Embryonic facial prominence (tissue), 1 donor: ENCODE measurements around the gene C1QTNF6.

Experiments used
- DNase-seq: peaks from one replicate; pipeline ENCODE4 v3.0.0-alpha.2; 2016; ENCODE audit errors: extremely low spot score

C1QTNF6 gene

DNA sequence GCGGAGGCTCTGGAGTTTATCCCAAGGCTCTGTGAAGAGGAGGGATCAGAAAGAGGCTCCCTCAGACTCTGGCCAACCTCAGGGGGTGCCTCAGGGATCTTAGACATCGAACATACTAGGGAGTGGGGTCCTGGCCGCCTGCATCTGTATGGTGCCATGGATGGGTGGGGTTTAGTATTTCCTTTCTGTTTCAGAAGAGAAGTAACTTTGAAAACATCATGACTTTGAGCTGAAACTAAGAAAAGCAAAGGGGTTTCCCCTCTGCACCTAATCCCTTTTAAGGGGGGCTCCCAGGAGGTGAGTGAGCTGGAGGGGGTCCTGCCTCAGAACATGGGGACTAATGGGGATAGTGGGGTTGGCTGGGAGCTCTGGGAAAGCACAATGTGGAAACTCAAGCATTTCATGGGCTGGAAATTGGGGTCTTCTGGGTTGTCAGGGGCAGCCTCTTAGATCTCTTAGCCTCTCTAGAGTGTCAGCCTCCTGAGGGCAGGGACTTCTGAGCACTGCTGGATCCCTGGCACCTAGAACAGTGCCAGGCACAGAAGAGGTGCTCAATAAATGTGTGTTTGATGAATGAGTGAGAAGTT lies 36.0 kb upstream of the C1QTNF6 start:
- DNase-seq = no peak

DNA sequence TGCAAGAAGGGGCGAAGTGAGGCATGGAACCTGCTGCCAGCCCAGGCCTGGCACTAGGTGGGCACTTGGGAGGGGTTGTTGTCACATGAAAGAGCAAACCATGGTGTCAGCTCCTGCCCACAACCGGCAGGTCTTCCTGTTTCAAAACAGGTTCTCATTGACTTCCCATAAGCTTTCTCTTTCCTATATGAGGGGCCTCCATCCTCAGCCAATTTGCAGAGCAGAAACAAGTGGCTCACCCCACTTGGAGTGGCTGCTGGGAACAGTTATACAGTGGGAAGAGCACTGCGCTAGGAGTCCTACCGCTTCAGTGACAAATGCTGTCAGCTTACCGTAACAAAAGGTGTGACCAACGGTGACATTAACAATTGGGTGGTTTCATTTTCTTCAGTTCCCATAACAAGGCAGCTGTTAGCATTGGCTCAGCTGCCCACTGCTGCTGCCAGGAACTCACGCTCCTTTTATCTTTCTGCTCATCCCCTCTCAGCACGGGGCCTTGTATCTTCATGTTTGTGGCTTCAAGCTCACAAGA lies 34.5 kb upstream of the C1QTNF6 start:
- DNase-seq = no peak

DNA sequence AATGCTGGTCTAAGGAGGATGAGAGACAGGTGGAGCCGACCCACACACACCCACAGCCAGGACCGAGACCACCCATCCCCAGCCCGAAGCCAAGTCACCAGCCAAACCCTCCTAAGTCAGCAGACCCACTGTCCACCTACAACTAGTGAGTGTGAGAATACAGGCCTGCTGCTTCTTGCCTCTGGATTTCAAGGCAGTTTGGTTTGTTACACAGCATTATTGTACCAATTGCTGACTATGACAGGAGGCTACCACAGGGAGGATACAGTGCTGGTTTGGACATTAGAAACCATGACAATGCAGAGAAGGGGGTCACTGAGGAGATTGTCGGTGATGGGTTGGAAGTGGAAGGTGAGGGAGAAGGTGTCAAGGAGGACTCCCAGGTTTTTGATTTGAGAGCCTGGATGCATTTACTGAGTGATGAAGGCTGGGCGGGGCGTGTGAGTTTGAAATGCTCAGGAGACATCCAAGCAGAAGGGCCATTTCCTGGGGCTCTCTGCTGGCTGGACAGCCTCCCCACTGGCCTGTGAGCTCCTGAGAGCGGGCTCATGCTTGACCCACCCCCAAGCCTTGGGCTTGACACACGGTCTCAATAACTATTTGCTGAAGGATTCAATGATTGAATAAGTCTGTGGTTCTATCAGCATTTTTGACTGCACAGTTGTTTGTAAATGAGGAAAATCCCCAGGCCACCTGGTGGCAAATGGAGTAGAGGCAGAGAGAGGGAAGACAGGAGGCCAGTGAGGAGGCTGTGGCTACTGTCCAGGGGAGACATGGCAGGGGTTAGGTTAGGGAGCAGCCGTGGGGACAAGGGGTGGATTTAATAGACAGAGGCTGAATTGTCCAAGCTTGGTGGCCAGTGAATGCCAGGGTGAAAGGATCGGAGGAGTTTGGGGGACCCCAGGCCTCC lies 33.6 kb upstream of the C1QTNF6 start:
- no peak for DNase-seq

DNA sequence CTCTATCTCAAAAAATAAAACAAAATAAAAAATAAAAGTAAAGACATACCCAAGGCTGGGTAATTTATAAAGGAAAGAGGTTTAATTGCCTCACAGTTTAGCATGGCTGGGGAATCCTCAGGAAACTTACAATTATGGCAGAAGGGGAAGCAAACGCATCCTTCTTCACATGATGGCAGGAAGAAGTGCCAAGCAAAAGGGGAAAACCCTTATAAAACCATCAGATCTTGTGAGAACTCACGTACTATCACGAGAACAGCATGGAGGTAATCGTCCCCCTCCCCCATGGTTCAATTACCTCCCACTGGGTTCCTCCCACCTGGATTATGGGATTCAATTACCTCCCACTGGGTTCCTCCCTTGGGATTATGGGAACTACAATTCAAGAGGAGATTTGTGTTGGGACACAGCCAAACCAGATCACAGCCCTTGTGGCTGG lies 32.5 kb upstream of the C1QTNF6 start:
- DNase-seq = no peak

DNA sequence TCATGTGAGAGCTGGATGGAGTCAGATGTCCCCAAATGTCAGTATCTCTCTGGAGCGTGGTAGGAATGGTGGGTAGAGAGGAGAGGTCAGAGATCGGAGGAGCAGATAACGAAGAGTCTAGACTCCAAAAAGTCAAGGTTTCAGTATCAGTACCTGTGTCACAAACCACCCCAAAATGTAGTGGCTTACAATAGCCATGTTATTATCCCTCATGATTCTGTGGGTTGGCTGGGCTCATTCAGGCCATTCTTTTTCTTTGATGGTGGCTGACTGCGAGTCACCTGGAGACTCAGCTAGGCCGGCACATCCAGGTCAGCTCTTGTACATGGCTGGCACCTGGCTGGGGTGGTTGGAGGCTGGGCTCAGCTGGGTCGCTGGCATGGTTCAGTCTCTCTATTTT lies 31.5 kb upstream of the C1QTNF6 start:
- DNase-seq = no peak

DNA sequence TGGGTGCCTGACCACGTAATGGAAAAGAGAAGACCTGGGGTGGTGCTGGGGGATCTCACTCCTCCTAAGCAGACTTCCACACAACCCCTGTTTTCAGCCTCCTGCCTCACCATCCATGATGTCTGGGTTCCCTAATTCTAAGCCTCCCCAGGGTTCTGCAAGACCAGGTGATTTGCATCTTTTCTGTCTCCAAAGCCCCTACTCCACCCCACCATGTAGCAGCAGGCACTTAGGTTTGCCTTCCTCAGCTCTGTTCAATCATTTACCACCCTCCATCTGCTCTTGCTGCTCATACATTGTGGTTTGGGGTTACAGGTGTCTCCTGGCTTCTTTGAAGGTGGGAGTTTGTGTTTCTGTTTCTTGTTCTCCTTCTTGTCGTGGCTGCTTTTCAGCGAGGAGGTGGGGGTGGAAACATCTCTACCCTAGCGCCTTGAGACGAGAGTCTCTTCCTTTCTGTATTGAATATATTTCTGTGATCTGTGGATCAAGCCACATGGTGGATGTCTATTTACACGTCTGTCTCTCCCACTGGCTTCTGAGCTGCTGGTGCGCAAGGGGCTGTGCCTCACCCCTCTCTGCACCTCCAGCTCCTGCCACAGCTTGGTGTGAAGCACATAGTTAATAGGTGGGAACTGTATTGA lies 30.8 kb upstream of the C1QTNF6 start:
- no peak for DNase-seq

DNA sequence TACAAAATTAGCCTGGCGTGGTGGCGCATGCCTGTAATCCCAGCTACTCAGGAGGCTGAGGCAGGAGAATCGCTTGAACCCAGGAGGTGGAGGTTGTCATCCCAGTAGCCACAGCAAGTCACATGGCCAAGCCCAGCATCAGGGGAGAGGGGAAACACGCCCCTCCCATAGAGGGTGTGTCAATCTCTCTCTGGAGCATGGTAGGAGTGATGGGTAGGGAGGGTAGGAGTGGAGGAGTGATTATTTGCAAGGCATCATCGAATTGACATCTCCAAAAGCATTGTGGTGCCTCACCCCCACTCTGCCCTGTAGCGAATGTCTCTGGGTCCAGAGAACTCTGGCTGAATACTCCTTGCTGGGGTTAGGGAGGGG lies 30.3 kb upstream of the C1QTNF6 start:
- no peak for DNase-seq

DNA sequence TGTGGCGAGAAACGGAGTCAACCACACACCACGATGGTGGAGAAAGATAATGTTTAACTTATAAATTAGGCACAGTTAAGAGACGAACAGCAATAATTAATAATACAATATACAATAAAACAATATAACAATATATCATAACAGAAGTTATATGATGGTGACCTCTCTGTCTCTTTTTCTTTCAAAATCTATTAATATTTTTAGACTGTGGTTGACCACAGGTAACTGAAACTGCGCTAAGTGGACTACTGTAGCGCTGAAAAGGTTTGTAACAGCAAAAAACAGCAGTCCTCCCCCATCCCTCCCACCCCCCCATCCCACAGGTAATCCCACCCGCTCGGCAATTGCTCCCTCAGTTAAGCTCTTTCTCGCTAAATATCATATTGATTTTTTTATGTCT lies 27.8 kb upstream of the C1QTNF6 start:
- DNase-seq = no peak

DNA sequence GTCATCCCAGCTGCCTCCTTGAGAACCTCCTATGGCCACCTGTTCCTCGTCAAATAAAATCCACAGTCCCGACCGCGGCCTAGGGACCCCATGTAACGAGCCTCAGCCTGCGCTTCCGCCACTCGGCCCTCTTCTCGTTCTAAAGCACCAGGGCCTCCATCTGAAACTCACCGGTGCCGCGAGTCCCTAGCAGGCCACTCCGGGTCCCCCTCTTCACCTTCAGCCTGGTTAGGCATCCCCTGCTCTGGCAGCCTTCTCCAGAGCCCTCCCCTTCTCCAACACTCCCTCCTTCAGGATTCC lies 26.6 kb upstream of the C1QTNF6 start:
- DNase-seq = no peak

DNA sequence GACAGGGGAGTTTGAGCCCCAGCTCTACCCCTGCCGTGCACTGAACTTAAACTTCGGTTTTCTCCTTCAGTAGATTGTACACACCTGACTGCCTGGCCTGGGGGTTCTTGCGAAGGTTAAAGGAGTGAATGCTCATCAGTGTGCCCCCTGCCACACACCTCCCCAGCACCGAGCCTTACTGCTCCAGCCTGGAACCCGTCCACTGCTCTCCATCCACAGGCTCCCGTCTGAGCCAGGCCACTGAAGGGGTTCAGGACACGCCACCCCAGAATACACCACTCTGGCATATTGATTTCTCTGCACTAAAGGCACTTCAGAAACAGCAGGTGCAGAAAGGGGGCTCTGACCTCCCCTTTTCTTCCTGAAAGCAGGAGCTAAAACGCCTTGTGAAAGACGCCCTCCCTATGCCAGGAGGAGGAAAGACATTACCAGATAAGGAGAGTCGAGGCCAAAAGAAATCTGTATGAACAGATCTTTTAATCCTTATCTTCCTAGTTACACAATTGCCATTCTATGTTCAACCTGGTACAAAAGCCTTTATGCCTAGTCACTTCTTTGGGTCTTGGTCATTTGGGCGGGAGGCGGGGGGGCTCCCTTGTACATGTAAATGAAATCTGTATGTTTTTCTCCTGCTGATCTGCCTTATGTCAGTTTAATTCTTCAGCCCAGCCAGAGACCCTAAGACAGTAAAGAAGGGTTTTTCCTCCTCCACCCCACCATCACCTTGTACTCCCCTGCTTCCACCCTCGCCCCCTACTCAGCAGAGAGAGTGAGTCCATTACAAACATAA lies 26.1 kb upstream of the C1QTNF6 start:
- DNase-seq = no peak

DNA sequence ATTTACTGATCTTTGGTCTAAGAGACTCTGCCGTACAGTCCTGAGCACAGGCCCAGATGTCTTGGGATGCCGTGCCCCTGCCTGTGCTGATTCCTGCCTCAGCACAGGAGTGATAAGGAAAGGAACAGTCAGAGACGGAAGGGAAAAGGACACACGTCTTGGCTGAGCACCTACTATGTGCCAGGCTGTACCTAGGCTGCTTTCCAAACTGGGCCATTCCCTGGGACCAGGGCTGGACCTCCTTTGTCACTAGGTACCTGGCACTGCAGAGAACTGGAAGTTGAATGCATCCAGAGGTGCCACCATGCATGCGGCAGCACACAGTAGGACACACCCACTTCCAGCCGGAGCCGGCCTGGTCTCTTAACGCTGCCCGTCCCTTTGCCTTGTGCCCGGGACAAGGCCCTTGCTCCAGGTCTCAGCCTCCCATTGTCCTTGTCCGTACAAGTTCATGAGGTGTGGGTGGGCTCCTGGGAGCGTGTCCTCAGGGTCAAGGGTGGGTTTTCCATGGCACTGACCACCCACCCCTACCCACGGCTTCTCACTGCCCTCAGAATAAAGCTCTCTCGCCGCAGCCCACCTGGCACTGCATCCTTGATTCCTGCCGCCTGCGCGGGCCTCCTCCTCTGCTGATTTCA lies 25.3 kb upstream of the C1QTNF6 start:
- no peak for DNase-seq

DNA sequence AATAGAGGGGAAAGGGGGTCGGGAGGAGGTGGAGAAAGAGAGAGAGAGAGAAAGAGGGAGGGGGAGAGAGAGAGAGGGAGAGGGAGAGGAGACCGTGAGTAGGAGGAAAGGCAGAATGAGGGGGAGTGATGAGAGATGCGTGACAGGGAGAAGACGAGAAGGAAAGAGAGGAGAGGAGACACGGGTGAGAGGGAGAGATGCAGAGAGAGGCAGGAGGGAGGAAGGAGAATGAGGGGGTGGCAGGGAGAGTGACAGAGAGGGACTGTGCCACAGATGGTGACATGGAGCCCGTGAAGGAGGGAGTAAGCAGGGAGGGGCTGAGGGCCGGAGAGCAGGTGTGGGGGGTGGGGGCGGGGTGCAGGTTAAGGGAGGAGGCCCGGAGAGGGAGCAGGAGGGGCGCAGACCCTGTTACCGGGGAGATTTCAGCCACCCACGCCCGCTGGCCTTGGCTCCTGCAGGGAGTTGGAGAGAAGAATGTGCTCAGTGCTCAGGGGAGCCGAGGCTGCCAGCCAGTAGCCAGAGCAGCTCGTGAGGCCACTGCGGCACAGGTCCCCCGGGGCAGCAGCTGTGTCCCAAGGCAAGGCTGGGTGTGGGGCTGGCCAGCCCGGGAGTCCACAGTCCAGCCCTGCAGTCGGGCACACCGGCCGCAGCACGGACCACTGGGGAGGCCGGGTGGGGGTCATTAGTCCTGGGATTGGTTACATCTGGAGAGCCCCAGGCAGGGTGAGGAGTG lies 24.3 kb upstream of the C1QTNF6 start, which contains the start of gene SSTR3:
Gene SSTR3 (minus strand): TSS at position 304 of the 733 bp plus-strand sequence. CDS start 4,674 bp downstream, outside the sequence.
- DNase-seq = peak; percentile 32

DNA sequence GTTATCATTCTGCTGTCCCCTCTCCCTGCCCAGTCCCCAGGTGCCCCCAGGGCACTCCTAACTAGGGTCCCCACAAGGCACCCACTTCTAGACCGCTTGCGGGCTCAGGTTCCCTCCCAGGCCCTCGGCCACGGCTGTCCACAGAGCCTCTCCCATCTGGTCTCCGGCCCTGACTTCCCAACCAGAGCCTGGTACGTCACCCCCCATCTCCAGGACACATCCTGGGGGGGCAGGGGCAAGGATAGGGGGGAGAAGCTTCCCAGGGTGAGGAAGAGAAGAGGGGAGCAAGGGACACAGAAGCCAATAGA lies 23.8 kb upstream of the C1QTNF6 start:
- no peak for DNase-seq

DNA sequence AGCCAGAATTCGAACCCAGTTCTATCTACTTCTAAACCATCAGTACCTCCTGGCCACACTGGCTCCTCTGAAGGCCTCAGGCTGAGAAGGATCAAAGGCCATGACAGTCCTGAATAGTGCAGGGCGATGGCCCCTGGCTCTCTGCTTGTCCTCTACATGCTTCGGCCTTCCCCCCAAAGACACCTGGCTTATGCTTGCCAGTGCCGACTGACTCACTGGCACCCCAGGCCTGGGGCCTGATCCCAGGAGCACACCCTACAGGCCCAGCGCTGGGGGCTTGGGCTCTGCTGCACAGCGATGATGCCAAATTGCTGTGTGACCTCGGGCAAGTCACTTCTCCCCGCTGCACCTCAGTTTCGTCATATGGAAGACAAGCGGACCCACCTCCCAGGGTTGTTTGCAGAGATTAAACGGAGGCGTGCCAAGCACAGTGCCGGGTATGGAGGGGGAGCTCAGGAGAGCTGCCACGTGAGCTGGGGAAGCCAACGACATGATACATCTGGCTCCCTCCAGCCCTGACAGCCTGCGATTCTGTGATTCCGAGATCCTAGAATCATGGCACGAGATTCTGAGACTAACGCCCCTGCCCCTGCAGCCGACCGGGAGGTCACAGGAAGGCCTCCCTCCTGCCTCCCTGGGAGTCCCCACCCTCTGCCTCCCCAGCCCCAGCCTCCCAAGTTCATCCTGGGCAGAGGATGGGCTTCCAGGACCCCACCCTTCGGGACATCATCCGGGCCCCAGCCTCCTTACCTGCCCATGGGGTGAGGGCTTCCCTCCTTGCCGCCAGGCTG lies 23.2 kb upstream of the C1QTNF6 start:
- DNase-seq = no peak

DNA sequence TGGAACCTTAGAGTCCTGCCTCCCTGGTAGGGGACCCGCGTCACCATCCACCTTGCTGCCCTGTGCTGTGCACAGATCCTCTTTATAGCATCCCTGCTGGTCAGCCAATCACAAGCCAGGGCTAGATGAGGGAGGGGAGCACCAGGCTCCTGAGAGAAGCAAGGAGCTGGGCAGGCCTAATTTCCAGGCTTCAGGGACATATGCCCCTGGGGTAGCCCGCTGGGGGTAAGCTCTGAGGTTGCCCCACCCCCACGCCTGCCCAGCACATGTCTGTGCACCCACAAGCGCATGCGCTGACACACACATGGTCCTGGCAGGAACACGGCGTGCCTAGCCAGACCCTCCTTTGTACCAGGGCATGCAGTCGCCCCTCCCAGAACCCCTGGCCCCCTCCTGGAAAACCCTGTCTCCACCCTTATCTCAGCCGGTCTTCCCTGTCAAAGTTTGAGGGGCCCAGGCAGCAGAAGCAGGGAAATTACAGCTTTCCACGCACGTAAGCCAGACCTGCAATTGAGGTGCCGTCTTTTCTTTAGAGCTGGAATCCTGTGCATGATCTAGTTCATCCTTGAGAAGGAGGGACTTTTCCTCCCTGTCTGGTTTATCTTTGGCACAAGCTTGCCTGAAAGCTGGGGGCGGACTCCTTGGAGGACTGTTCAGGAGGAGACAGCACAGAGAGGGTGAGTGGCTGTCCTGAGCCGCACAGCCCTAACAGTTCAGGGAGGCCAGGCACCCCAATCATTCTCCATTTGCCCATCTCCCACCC lies 22.2 kb upstream of the C1QTNF6 start:
- DNase-seq = no peak

DNA sequence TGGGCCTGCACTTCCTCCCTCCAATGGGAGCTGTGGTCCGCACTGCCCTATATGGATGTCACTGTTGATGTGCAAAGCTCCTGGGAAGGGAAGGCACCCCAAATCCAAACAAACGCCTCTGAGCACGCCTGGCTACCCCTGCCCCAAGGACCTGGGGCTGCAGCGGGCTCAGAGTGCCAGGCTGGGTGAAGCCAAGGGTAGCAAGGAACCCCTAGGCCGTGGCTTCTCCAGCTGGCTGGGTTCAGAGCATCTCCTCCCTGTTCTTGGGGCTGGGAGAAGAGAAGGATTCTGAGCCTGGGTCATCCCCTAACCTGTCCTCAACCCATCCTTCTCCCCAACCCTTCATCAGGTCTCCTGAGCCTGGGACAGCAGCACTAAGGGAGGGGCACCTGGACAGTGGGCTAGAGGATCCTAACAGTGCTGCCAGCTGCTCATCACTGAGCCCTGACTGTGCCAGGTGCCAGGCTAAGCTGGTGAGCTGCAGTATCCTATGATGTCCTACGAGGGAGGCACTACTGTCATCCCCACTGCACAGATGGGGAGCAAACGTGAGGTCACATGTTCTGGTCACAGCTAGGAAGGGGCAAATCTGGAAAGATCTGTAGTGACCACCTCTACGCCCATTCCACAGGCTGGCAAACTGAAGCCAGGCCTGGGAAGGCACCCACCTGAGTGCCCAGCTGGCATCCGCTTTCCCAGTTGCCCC lies 21.2 kb upstream of the C1QTNF6 start:
- no peak for DNase-seq

DNA sequence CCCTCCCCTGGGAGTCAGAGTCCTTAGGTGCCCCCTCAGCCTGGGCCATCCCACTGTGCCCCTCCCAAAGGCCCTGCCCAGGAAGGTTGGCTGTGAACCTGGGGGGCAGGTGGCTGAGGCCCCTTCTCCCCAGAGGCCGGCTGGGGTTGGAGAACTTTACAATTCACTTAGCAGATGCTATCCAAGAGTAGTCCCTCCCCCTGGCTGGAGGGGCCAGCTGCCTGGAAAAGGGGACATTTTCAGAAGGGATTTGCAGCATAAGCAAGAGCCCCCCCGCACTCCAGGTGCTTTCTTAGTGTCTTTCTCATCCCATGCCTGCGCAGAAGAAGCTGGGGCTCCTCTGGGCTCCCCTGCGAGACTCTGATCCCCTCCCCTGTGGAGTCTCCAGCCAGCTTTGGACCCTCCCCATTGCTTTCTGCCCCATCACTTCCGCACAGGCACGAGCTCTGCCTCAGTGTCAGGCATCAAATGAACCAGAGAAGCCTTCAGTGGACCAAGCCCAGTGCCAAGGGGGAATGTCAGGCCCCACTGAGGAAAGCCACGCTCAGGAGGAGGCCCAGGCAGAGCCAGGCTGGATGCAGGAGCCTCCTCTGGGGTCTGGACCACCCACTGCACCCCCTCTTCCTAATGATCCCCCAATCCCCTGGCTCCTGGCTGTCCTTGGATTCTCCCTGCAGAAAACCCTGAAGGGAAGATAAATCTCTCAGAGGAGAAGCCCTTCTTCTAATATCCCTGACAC lies 20.5 kb upstream of the C1QTNF6 start:
- DNase-seq = no peak

DNA sequence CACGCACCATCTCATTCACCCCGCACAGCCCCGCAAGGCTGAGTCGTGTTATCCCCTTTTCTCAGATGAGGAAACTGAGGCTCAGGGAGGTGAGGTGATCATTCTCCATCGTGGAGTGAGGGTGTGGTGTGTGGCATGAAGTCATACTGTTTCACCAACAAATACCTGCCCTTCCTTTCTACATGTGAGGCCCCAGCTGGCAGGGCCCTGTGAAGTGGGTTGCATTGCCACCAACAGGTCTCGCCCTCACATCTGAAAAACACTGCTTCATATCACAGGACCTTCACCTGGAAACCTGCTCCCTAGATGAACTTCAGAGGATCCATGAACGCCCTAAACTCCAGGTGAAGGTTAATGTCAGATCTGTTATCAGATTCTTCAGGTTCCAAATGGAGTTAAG lies 19.9 kb upstream of the C1QTNF6 start:
- DNase-seq = no peak
